ENCODE data around the gene TRIB2.

The TRIB2 gene

DNA sequence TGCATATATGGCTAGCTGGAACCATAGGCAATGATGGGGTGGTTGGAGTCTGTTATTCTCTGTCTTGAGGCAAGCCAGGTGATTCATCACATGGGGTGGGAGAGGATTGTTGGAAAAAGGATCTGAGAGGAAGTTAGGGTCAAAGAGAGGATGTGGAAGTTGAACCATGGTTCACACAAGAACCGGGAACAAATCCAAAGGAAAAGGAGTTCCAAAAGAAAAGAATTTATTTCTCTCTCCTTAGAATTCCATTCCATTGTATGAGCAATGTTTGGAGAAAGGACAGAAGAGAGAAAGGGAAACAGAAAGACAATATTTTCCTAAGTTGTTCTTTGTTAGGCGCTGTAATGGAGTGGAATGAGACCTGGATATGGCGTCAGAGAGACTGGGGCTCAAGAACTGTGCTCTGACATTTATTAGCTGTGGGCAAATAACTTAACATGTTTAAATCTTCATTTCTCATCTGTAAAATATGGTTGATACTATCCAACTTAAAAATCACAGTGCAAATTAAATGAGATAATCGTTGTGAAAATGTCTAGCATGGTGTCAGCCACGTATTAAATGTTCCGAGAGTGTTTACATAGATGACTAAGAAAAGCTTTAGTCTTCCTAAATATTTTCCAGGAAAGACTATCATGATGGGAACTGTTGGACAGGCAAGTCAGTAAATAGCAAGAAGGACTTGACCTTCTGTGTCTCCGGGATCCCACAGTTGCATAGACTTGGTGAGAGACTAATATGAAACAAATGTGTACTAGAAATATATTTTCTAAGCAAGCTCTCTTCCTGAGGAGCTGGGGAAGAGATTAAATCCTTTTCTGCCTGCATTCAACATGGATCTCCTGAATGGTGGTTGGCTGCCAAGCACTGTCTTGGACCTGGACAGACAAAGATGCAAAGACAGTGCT lies 71.4 kb downstream of the TRIB2 start:
- DNase-seq: no peak

DNA sequence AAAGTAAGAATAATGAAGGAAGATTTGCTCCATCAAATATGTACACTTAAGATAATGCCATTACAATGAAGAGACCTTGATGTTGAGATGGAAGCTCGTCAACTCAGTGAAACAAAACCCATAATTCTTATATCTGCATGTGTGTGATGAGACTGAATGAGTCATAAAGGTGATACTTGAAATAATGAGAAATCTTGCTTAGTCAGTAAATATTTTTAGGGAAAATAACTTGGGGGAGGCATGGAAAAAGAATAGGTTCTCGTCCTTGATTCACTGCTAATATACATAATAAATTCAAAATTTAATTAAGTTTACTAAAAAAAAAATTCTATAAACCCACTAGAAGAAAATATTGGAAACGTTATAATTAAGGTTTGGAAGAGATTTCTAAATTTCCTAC lies 75.2 kb downstream of the TRIB2 start:
- DNase-seq: no peak

All from stimulated activated CD4-positive, alpha-beta T cell treated with anti-CD3 and anti-CD28 coated beads, Interleukin-2, amount 100 ng/mL, for 24 hours (primary cell).